IMR-90 (cell line): ENCODE results near the gene MUC21. TPM values are rescaled to one million over a fixed set of nuclear protein-coding genes. Genes with fewer than 3 reads are reported as not detected.

Experiments used
- ATAC-seq: fragments of 200-7000 bp; cut with Tn5 transposase; 2 replicates; pipeline ENCODE4 v1.9.1; 2020; ENCODE audit warnings: low read depth, mild to moderate bottlenecking, moderate library complexity
- BruUV-seq: library from RNA; stranded (reverse); fragments of 400-500 nt; replicated peaks from 2 replicates; lab custom pipeline; 2021; lab: Mats Ljungman, UMichigan
- CTCF ChIA-PET: fragments of 300-600 bp; formaldehyde crosslinking; extraction: SDS; loops from one replicate; lab custom pipeline; 2021; ENCODE audit warnings: antibody characterized with exemption; lab: Yijun Ruan, JAX
- POLR2A ChIA-PET: fragments of 300-600 bp; sonication (Branson Sonifier 250); formaldehyde crosslinking; loops from one replicate; lab custom pipeline; 2022; ENCODE audit warnings: antibody characterized with exemption; ENCODE audit not compliant: unreplicated experiment; lab: Charles Lee
- DNase-seq: peaks from one replicate; pipeline ENCODE4 v3.0.0; 2013
- H2AFZ ChIP-seq: replicated peaks from 2 replicates; pipeline ENCODE3; 2013; ENCODE audit warnings: low read length, mild to moderate bottlenecking; ENCODE audit not compliant: poor library complexity
- H2AK5ac ChIP-seq: 2 replicates; pipeline ENCODE4 v1.6.1; 2013; ENCODE audit warnings: low read depth, low read length, inconsistent platforms
- H2AK9ac ChIP-seq: replicated peaks from 2 replicates; pipeline ENCODE3; 2013; ENCODE audit warnings: mild to moderate bottlenecking, low read depth, low read length, moderate library complexity; ENCODE audit not compliant: poor library complexity
- H2BK120ac ChIP-seq: 2 replicates; pipeline ENCODE4 v1.6.1; 2013; ENCODE audit warnings: low read depth, low read length, inconsistent platforms
- H2BK15ac ChIP-seq: 3 replicates; pipeline ENCODE4 v1.6.1; 2013; ENCODE audit warnings: low read depth, low read length, inconsistent platforms
- H2BK20ac ChIP-seq: 2 replicates; pipeline ENCODE4 v1.6.1; 2013; ENCODE audit warnings: low read depth, mild to moderate bottlenecking, inconsistent platforms, low read length, moderate library complexity
- H2BK5ac ChIP-seq: 2 replicates; pipeline ENCODE4 v1.6.1; 2013; ENCODE audit warnings: mild to moderate bottlenecking, low read depth, low read length, inconsistent platforms; ENCODE audit not compliant: poor library complexity, severe bottlenecking
- H3K14ac ChIP-seq: replicated peaks from 2 replicates; pipeline ENCODE4 v1.6.1; 2013; ENCODE audit warnings: low read depth, low read length, inconsistent platforms
- H3K18ac ChIP-seq: 2 replicates; pipeline ENCODE4 v1.6.1; 2013; ENCODE audit warnings: low read depth, low read length, control low read depth
- H3K23ac ChIP-seq: 2 replicates; pipeline ENCODE4 v1.6.1; 2013; ENCODE audit warnings: low read depth, low read length, inconsistent platforms
- H3K27ac ChIP-seq: 2 replicates; pipeline ENCODE4 v1.5.1; 2013; ENCODE audit warnings: mild to moderate bottlenecking, control low read depth, low read length; ENCODE audit not compliant: insufficient read depth
- H3K27me3 ChIP-seq: 2 replicates; pipeline ENCODE4 v1.6.1; 2013; ENCODE audit warnings: low read length; ENCODE audit not compliant: control insufficient read depth, insufficient read depth
- H3K36me3 ChIP-seq: 2 replicates; pipeline ENCODE4 v1.6.1; 2013; ENCODE audit warnings: low read length, mixed read lengths; ENCODE audit not compliant: control insufficient read depth, insufficient read depth
- H3K4ac ChIP-seq: 2 replicates; pipeline ENCODE4 v1.6.1; 2013; ENCODE audit warnings: low read depth, low read length, inconsistent platforms
- H3K4me1 ChIP-seq: 2 replicates; pipeline ENCODE4 v1.6.1; 2013; ENCODE audit warnings: low read length, mixed read lengths; ENCODE audit not compliant: control insufficient read depth, insufficient read depth
- H3K4me2 ChIP-seq: 2 replicates; pipeline ENCODE4 v1.6.1; 2013; ENCODE audit warnings: low read depth, mild to moderate bottlenecking, control low read depth, low read length, moderate library complexity
- H3K4me3 ChIP-seq: 2 replicates; pipeline ENCODE4 v1.5.1; 2013; ENCODE audit warnings: low read depth, mild to moderate bottlenecking, control low read depth, low read length, moderate library complexity; ENCODE audit not compliant: insufficient read depth
- H3K56ac ChIP-seq: 2 replicates; pipeline ENCODE4 v1.6.1; 2013; ENCODE audit warnings: low read length, inconsistent platforms; ENCODE audit not compliant: insufficient read depth; ENCODE audit errors: extremely low read depth
- H3K79me1 ChIP-seq, 2 experiments: 2 replicates each; pipeline ENCODE4 v1.6.1; 2013; ENCODE audit warnings: low read length in 2 of 2, inconsistent platforms in 1 of 2, low read depth in 1 of 2
- H3K9ac ChIP-seq: 2 replicates; pipeline ENCODE4 v1.6.1; 2013; ENCODE audit warnings: low read depth, low read length, control low read depth
- H3K9me1 ChIP-seq: 2 replicates; pipeline ENCODE4 v1.6.1; 2013; ENCODE audit warnings: low read length, inconsistent platforms; ENCODE audit not compliant: insufficient read depth
- H3K9me3 ChIP-seq: 2 replicates; pipeline ENCODE4 v1.6.1; 2013; ENCODE audit warnings: low read length; ENCODE audit not compliant: control insufficient read depth, insufficient read depth
- H4K20me1 ChIP-seq: 2 replicates; pipeline ENCODE4 v1.6.1; 2013; ENCODE audit warnings: low read length, inconsistent platforms; ENCODE audit not compliant: insufficient read depth
- H4K5ac ChIP-seq: 2 replicates; pipeline ENCODE4 v1.6.1; 2013; ENCODE audit warnings: mild to moderate bottlenecking, low read depth, low read length, control low read depth
- H4K8ac ChIP-seq, 2 experiments: 2 replicates each; pipeline ENCODE4 v1.6.1; 2013; ENCODE audit warnings: low read depth in 2 of 2, low read length in 2 of 2, control low read depth in 1 of 2, inconsistent platforms in 1 of 2
- H4K91ac ChIP-seq: 2 replicates; pipeline ENCODE4 v1.6.1; 2013; ENCODE audit warnings: low read depth, low read length, inconsistent platforms; ENCODE audit not compliant: insufficient read depth
- FOS ChIP-seq: fragments of 150-350 bp; IDR thresholded peaks from 2 replicates; pipeline ENCODE4 v1.6.1; 2016; ENCODE audit warnings: low read depth, low read length
- MAZ ChIP-seq: IDR thresholded peaks from 2 replicates; pipeline ENCODE4 v1.6.1; 2012; ENCODE audit warnings: low read depth, mild to moderate bottlenecking, low read length, improper control_type of control experiment, moderate library complexity, borderline replicate concordance
- MXI1 ChIP-seq: IDR thresholded peaks from 2 replicates; pipeline ENCODE4 v1.6.1; 2012; ENCODE audit warnings: low read depth, mild to moderate bottlenecking, low read length, moderate library complexity, borderline replicate concordance
- NFE2L2 ChIP-seq: fragments of 150-350 bp; IDR thresholded peaks from 2 replicates; pipeline ENCODE4 v1.6.1; 2016; ENCODE audit warnings: low read depth, mild to moderate bottlenecking, low read length
- RAD21 ChIP-seq: IDR thresholded peaks from 2 replicates; pipeline ENCODE4 v1.6.1; 2012; ENCODE audit warnings: low read length, improper control_type of control experiment
- WGBS, 2 experiments: methylation state at CpG; one replicate each; pipeline versions ENCODE4 v1.1.5 to v1.1.7; 2013; ENCODE audit warnings: missing lambda C conversion rate in 2 of 2; ENCODE audit not compliant: insufficient read length in 1 of 2; ENCODE audit errors: extremely low coverage in 2 of 2; 5-methylcytosine and 5-hydroxymethylcytosine counted together
- dilution Hi-C: fragments of 300-500 bp; cut with HindIII; formaldehyde crosslinking; loops from one replicate; pipeline ENCODE4 v1.14.3; 2018; ENCODE audit warnings: low sequenced_read_pairs; ENCODE audit not compliant: unreplicated experiment
- in situ Hi-C: fragments of 300-500 bp; cut with MboI; formaldehyde crosslinking; loops from 3 replicates; pipeline ENCODE4 v1.14.3; 2019; ENCODE audit warnings: low sequenced_read_pairs, inconsistent platforms, mixed read lengths
- intact Hi-C: fragments of 100-400 bp; cut with micrococcal nuclease; formaldehyde crosslinking; loops from 2 replicates; pipeline ENCODE4 v1.10.0; 2022
- polyA plus RNA-seq, 3 experiments: library from polyadenylated mRNA; depleted of rRNA; stranded (reverse); fragments of >200 nt; gene quantifications; 2 replicates each; pipeline ENCODE4 v1.2.3, GENCODE V29; 2012; ENCODE audit warnings: low replicate concordance in 1 of 3
- total RNA-seq: library from RNA; depleted of rRNA; stranded (reverse); fragments of >200 nt; gene quantifications from 2 replicates; pipeline ENCODE4 v1.2.3, GENCODE V29; 2012
- TF ChIP-seq, protein P1 (sequence below): fragments of 150-350 bp; IDR thresholded peaks from 2 replicates; pipeline ENCODE4 v1.6.1; 2017; ENCODE audit warnings: mild to moderate bottlenecking, antibody characterized with exemption, low read length, low read depth

The MUC21 gene
- total and polyA plus RNA-seq, 2 of the 4 experiments (the other 2 are of a cell fraction): not detected

DNA sequence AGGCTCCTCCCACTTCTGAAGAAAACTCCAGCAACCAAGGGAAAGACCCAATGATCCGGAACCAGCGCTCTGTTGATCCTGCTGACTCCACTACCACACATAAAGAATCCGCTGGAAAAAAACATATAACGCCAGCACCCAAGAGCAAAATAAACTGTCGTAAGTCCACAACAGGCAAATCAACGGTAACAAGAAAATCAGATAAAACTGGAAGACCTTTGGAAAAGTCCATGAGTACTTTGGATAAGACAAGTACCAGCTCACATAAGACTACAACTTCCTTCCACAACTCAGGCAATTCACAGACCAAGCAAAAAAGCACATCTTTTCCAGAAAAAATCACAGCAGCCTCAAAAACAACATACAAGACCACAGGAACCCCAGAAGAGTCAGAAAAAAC is 34.7 kb upstream of the MUC21 start:
- Histone ChIP-seq H3K79me1 (no peaks in the 10 kb centered on the region), H3K18ac (no peak overlapping the region), H3K56ac (no peak overlapping the region), H2BK120ac (no peak overlapping the region), H2AFZ (no peak overlapping the region), H3K23ac (no peak overlapping the region), H2AK9ac (no peak overlapping the region), H4K91ac (no peak overlapping the region), H4K5ac (no peak overlapping the region), H3K9me1 (no peaks in the 10 kb centered on the region), H2BK20ac (no peak overlapping the region), H3K27me3 (peaks cover 62% of the 10 kb centered on the region), H3K4me3 (no peak overlapping the region), H2BK15ac (no peak overlapping the region), H3K14ac (no peak overlapping the region), H3K4me1 (no peaks in the 10 kb centered on the region), H3K9me3 (peaks cover 9% of the 10 kb centered on the region), H3K4ac (no peak overlapping the region), H2BK5ac (no peak overlapping the region), H3K4me2 (no peak overlapping the region), H4K8ac (no peak overlapping the region), H3K27ac (no peak overlapping the region), H2AK5ac (no peak overlapping the region), H3K9ac (no peak overlapping the region), H4K20me1 (no peaks in the 10 kb centered on the region), H3K36me3 (no peaks in the 10 kb centered on the region)
- DNase-seq (no peak), ATAC-seq (no peak)
- TF ChIP-seq MAZ (no peak), MXI1 (no peak), NFE2L2 (no peak), FOS (no peak), RAD21 (no peak)
- TF ChIP-seq, protein P1, sequence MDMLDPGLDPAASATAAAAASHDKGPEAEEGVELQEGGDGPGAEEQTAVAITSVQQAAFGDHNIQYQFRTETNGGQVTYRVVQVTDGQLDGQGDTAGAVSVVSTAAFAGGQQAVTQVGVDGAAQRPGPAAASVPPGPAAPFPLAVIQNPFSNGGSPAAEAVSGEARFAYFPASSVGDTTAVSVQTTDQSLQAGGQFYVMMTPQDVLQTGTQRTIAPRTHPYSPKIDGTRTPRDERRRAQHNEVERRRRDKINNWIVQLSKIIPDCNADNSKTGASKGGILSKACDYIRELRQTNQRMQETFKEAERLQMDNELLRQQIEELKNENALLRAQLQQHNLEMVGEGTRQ: no peak
- dilution Hi-C loops (no loop called here), intact Hi-C loops (no loop called here), in situ Hi-C loops (no loop called here)
- ChIA-PET POLR2A (no interaction called here), CTCF (no interaction called here)
- BruUV-seq: no TSS peak
- no CpG with 5 or more reads among the region's 6 CpGs for WGBS, 2 experiments
